Renal pelvis (tissue), 4 donors: ENCODE data around the gene NSUN2. TPM values are rescaled to one million over a fixed set of nuclear protein-coding genes. Genes with fewer than 3 reads are reported as not detected.

Source experiments
- DNase-seq: peaks from one replicate; pipeline ENCODE4 v3.0.0-alpha.2; 2013
- polyA plus RNA-seq, 3 donors: library from polyadenylated mRNA; unstranded; fragments of 120-200 nt; gene quantifications; one replicate each; pipeline ENCODE4 v1.2.1, GENCODE V29; 2013; ENCODE audit not compliant: insufficient read length in 3 of 3

Gene NSUN2
- polyA plus RNA-seq, 3 donors, result 46.1 to 101 (median 61.8) TPM

GRCh38 chr5:6565492-6565891 is 67.4 kb downstream of the NSUN2 start:
- DNase-seq, result no peak

GRCh38 chr5:6557807-6558575 is 74.9 kb downstream of the NSUN2 start:
- DNase-seq, result no peak

- no peak for DNase-seq
Measured at GRCh38 chr5:6556802-6557102, 76.1 kb downstream of the NSUN2 start.

GRCh38 chr5:6556089-6556801 is 76.6 kb downstream of the NSUN2 start:
- DNase-seq, result no peak

- no peak for DNase-seq
Measured at GRCh38 chr5:6554812-6555211, 78.0 kb downstream of the NSUN2 start.

GRCh38 chr5:6553972-6554371 is 78.9 kb downstream of the NSUN2 start:
- no peak for DNase-seq

GRCh38 chr5:6552612-6553011 is 80.2 kb downstream of the NSUN2 start:
- DNase-seq, result no peak

GRCh38 chr5:6551955-6552313 is 80.9 kb downstream of the NSUN2 start:
- no peak for DNase-seq

- no peak for DNase-seq
Measured at GRCh38 chr5:6551287-6551954, 81.4 kb downstream of the NSUN2 start.

- no peak for DNase-seq
Measured at GRCh38 chr5:6550628-6551027, 82.2 kb downstream of the NSUN2 start.

Other genes with a start within 250 kb of the NSUN2 start
- under 1 TPM; 0.67 to 0.95 (median 0.82) TPM for gene UBE2QL1, start 184.2 kb downstream of the NSUN2 start, polyA plus RNA-seq
- 10 to 100 TPM; 11.6 to 12.5 (median 11.7) TPM for gene SRD5A1, start 396 bp upstream of the NSUN2 start, polyA plus RNA-seq
- 10 to 100 TPM; 23.6 to 34.4 (median 30.9) TPM for gene TENT4A, start 80.4 kb upstream of the NSUN2 start, polyA plus RNA-seq